NCI-H1436 treated with DMSO at 0.1 percent for 48 hours (cell line): Measurements from ENCODE around the gene PRR29.
A peak's percentile ranks its signal among the peaks of the same experiment; 100 is the strongest.
"Not testable (repeated sequence)": the region's sequence is repeated elsewhere in the genome, so short reads cannot be mapped to it uniquely, and the experiment has no call there.

Experiments used
- DNase-seq: peaks from one replicate; lab custom pipeline; 2025; lab: John Stamatoyannopoulos, UW

PRR29 gene

DNA sequence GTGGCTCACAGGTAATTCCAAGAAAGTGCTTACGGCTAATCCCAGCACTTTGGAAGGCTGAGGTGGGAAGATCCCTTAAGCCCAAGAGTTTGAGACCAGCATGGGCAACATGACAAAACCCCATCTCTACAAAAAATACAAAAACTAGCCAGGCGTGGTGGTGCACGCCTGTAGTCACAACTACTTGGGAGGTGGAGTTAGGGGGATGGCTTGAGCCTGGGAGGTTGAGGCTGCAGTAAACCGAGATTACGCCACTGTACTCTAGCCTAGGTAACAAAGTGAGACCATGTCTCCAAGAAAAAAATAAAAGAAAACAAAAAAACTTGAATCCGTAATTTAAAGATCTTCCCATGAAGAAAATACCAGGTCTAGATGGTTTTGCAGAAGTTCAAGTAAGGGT lies 17.3 kb downstream of the PRR29 start:
- no peak for DNase-seq

DNA sequence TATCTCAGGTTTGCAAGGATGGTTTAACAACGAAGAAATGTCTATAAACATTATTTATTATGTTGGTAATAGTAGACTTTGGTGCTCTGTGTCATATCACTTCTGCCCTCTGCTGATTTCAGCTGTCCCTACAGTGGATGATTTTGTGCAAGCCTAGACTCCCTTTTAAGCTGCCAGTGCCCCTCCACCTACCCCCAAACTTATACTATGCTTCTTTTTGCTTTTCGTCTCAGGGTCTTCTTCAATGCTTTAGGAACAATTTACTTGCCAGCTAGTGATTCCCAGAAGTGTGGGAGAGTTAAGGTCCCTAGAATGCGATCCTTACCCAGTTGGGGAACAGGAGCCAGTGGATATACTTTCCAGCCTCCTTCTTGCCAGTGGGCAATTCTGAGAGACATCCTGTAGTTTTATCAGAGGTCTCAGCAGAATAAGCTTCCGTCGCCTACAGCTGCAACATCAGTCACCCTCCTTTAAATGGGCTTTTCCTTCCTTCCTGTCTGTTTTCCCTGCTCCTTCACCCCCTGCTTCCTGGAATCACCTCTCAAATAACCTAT lies 18.2 kb downstream of the PRR29 start:
- DNase-seq: no peak

DNA sequence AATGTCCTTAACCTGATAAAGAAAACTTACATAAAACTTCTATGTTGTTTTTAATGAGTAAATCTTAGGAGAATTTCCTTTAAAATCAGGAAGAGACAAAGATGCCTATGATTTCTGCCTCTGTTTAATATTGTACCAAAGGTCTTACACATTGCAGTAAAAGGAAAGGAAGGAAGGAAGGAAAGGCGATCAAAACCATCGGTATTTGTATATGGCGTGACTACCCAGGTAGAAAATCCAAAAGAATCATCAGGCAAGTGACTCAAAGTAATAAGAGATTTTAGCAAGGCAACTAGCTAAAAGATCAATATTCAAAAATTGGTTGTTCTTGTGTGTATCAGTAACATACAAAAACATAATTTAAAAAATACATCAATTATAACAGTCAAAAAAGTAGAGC lies 18.8 kb downstream of the PRR29 start:
- no peak for DNase-seq

DNA sequence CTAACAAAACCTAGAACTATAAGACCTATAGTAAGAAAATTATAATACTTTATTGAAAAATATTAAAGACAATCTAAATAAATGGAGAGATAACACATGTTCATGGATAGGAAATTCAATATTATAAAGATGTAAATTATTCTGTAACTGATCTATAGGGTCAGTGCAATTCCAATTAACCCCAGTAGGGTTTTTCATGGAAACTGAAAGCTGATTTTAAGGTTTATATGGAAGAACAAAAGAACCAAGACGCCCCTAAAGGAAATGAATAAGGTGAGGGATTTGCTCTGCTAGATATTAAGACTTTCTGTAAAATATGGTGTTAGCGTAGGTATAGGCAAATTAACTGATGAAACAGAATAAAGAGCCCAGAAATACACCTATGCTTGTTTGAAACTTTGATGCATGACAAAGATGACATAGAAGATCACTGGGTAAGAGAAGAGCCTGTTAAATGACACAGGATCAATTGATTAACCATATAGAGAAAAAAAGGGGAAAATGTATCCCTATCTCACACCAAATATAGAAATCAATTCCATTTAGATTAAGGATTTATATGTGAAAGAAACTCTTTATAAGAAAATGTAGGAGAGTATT lies 19.3 kb downstream of the PRR29 start:
- DNase-seq: no peak

DNA sequence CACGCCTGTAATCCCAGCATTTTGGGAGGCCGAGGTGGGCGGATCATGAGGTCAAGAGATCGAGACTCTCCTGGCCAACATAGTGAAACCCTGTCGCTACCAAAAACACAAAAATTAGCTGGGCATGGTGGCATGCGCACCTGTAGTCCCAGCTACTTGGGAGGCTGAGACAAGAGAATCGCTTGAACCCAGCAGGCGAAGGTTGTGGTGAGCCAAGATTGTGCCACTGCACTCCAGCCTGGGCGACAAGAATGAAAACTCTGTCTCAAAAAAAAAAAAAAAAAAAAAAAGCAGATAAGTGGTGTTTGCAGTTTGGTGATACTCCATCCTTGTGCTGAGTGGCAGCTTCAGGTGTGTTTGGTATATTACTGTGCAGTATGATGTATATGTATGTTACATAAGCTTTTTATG lies 21.4 kb downstream of the PRR29 start:
- DNase-seq: not testable (repeated sequence)

DNA sequence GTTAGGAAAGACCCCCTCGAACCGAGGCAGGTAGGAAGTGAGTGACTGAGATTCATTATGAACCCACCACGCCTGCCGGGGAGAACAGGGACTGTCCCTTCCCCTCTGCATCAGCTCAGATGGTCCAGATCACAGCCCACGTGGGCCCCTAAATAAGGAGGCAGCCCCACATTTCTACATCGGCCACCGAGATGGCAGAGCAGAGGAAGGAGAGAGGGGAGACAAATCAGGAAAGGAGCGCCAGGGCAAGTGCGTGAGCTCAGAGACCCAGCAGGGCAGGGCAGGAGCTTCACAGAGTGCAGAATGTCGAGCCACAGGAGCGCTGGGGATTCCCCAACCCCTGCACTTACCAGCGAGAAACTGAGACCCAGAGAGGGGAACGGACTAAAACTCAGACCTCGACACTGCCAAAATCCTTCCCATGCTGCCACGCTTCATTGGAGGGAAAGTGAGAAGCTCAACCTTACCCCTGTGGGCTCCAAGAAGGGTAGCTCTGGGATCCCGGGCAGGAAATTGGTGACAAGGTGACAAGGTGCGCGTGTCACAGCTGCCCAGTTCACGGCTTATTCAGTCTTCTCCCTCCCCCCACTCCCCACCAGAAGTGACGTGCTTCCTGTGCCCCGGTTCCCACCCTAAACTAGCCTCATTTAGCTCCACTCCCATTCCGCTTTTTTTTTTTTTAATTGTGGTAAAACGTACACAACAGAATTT lies 22.1 kb downstream of the PRR29 start, which contains the start of gene ICAM2:
ICAM2 (minus strand) TSS at position 578 of the 711 bp plus-strand sequence. CDS start 13,942 bp downstream, outside the sequence.
- no peak for DNase-seq

DNA sequence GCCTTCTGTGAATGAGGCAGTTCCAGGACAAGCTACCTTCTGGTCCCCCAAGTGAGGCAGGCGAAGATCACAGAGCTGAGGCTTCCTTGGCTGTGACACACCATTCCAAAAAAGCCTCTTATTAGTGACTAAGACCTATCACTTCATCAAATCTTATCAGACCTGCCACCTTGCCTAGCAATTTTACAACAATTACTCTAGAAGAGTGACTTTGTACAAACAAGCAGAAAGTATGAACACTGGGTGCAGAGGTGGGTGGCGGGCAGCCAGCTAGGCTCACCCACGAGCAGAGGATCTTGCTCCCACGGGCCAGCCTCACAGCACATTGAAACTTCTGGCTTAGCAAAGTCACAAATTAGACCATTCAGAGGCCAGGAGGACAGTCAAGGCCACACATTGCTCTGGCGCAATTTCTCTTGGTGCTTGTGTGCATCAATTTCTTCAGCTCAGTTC lies 24.5 kb downstream of the PRR29 start:
- DNase-seq: no peak

DNA sequence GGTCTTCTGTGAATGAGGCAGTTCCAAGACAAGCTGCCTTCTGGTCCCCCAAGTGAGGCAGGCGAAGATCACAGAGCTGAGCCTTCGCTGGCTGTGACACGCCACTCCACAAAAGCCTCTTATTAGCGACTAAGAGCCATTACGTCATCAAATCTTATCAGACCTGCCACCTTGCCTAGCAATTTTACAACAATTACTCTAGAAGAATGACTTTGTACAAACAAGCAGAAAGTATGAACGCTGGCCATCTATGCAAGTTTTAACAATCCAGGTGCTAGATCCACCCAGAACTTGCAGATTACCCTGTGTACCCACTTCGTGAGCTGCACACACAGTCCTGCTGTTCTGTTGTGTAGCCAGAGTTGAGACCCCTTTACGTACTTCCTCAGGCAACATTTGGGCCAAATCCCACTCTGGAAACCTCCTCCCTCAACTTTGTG lies 26.1 kb downstream of the PRR29 start:
- no peak for DNase-seq

DNA sequence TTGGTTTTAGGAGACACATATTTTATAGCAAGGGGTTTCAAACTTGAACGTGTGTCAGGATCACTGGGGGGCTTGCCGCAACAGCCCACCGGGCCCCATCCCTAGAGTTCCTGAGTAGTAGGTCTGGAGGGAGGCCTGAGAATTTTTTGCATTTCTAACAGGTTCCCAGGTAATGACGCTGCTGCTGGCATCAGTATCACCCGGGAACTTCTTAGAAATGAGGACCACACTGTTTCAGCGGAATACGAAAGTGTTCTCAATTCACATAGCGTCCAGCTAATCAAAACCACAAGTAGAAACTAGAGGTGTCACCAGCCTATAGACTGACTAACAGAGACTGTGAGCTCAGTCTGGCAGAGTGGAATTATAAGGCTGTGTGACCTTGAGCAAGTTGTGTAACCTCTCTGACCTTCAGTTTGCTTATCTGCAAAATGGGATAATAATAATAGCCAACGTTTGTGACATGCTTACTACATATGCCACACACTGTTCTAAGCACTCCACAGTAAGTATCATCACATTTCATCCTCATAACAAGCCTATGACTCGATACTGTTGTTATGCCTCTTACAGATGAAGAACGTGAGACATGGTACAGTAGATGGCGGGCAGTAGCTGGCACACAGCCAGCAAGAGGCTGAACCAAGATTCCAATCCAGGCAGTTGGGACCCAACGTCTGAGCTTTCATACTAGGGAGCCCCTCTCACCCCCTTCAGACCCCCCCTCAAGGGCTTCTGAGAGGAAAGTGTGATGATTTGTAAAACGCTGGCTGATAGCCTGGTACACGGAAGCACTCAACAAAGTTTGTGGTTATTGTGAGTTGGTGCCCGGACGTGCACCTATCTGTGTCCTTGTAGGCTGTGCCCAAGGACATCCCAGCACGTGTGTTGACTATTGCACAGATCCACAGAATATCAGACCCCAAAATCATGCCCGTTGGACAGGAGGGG lies 26.9 kb downstream of the PRR29 start:
- DNase-seq: no peak

DNA sequence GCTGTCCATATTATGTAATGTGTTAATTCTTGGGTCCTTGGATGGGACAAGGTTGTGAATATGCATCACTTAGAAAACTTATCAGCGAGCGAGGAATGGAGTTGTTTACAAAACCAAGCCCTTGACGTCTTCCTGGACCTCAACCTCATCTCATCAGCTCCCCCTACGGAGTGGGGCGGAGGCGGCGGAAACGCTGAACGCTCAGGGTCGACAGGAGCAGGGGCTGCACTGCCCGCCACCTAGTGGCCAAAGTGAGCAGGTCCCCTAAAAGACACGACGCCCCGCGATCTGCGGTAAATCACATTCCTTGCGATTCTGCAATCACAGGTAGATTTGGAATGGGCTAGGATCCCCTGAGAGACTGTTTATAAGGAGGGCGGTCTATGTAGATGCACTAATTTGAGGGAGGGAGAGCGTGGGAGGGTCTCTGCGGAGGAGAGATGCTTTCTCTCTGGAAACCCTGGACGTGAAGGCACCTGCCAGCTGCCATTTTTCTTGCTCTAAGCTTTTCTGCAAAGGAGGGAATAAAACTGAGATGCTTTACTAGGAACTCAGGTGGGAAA lies 27.7 kb downstream of the PRR29 start:
- peak; percentile 79 for DNase-seq

DNA sequence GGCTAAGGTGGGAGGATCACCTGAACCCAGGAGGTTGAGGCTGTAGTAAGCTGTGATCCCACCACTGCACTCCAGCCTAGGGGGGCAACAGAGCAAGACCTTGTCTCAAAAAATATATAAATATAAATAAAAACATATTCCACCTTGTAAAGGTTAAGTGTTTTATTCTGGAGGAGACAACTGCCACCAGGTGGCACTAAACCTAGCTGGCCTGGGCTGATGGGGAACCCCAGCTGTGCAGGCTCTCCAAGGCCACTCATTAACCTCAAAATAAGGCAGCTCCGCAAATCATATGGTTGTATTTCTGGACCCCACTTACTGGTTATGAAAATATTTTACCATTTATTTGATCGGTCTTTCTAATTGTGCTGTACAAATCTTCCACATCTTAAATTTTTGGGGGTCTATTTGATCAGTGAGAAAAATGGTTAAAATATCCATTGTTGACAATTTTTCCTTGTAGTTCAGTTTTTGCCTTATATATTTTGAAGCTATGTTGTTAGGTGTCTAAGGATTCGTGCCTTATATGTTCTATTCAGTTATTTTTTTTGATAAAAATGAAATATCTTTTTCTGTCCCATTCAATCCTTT lies 30.8 kb downstream of the PRR29 start:
- no peak for DNase-seq

DNA sequence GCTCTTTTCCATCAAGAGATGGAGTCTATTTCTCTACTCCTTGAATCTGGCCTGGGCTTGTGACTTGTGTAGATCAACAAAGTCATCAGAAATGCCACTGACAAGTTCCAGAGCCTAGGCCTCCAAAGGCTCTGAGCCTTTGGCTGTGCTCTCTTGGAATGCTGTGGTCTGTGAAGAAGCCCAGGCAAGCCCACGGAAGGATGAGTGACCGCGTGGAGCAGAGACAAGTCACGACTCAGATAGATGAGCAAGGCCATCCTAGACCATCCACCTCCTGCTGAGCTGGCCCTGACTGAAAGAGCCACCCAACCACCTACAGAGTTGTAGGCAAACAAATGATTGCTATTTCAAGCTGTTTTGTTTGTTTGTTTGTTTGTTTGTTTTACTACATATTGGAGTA lies 33.9 kb downstream of the PRR29 start:
- DNase-seq: no peak

DNA sequence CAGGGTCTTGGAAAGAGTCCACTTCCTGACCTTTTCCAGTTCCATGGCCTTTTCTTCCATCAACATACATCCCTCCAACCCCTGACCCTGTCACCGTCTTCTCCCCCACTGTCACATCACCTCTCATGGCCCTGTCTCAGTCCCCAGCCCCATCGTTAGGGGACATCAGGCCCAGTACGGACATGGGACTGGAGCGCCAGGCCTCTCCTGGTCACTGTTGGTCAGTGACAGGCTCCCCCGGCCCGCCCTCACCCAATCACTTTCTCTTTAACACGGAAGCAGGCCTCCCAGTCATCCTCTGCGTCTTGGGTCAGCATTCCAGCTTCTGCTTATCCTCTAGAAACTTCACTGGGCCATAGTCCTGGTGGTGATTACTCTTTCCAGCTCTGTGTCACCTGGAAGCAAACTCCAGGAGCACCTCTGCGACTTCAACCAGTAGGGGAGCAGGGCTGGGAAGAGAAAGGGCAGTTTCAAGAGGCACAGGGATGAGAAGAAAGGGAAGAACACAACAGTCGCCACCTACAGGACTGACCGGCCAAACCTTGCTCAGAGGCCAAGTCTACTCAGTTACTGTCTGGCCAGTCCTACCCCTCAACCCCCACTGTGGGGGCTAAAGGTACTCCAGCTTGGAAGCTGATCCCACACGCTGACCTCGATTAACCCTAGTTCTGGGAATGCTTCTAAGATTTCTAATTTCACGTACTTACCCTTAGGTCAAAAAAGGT lies 38.2 kb downstream of the PRR29 start:
- DNase-seq: no peak

DNA sequence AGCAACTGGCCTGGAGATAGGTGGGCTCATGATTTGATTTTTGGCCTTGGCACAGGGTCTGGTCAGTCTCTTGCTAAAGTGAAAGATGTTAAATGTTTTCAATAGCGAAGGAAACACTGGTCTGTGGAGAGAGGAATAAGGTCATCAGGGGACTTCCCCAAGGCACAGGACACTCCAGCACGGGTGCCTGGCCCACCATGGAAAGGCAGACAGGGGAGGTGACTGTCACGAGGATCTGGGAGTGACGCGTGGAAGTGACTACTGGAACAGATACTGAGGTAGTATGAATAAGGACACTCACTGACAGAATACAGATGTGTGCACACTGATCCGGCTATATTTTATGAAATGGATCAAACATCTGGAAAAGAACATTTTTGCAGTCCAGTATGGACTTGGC lies 39.0 kb downstream of the PRR29 start:
- no peak for DNase-seq

DNA sequence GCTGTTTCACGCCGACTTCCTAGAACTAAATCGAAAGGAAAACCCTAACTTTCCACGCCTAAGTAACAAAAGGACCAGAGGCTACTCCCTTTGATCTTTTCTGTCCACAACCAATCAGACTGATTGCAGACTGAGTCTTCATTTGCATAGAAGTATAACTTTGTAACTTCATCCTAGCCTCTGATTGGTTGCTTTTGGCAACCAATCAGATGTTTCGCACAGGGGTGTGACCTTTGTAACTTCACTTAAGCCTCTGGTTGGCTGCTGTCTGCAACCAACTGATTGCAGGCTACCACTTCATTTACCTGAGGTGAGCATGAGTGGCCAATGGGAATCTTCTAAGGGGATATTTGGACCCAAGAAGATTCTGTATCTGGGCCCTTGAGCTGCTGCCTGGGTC lies 39.7 kb downstream of the PRR29 start:
- DNase-seq: no peak

DNA sequence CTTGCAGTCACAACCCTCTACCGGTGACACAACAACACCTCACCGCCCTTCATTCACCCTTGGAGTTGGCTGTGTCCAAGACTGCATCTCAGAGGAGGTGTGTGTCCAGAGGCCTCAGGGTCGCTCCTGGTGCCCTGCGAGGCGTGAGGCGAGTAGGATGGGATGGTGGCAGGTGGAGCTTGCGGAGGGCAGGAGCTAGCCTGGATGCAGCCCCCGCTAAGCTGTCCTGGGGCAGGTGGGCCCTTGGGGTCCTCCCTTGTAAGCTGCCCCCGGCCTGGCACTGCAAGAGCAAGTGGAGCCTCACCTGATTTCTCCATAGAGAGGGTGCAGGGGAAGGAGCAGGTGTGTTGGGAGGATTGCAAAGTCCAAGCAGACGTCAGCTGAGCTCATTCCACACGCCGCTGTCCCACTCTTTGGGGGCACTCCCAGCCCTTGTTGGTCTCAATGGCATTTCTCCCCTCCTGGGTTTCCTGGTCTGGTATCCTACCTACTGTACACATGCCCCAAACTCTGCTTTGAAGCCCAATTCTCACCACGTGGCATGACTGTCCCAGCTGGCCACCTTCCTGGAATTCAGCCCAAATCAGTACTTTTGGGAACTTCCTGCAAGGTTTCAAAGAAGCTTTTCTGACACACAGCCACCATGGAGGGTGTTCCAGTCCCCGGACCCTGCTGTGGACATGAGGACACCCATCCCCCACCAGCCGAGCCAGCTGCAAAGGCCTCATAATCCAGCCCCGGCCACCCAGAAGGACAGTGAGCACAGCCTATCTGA lies 40.4 kb downstream of the PRR29 start:
- DNase-seq: no peak

DNA sequence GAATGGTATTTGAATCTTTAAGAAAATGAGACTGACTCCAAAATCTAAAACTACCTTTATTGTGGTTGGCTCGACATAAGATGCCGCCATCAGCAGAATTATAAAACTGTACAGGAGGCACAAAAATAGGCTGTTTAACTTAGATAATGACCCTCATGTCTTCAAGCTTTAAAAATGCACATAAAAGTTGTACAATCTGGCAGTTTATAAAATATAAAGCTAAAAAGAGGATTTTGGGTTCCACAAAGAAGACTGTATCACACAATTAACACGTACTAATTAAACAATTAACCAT lies 40.9 kb downstream of the PRR29 start:
- no peak for DNase-seq

DNA sequence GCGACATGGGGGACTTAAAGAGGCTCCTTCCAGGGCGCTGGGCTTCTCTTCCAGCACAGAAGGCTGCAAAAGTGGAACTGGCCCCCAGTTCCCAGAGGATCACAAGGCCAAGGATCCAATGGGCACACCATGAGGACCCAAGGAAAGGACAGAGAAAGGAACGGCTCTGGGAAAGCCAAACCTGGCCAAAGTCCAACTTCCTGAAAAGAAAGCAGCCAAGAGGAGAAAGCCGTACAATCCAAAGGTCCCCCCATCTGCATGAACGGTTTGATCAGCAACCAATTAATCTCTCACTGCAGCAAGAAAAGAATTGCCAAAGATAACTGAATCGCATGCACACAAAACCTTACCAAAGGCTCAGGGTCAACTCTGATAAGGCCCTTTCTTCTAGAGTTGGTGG lies 42.1 kb downstream of the PRR29 start:
- no peak for DNase-seq

DNA sequence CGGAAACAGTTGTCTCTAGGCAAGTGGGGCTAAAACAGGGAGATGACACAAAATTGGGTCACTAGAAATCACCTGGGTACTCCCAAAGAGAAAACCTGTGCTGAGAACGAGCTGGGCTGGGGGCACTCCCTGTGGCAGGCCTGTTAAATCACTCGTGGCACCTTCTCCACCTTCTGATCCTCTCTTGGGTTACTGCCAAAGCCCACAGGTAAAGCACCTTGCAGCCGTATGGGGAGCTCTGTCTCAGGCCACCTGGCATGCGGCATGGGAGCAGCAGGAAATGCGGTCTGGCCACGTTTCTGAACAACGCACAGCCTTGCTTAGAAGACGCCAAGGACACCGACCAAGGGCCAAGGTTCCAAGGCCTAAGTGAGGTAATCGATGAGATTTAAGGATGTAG lies 43.8 kb downstream of the PRR29 start:
- DNase-seq: no peak
